Esophagus muscularis mucosa (tissue), 4 donors: ENCODE data around the gene TRAPPC12. TPM values are rescaled to one million over a fixed set of nuclear protein-coding genes. Genes with fewer than 3 reads are reported as not detected.

Source experiments
- DNase-seq: peaks from one replicate; pipeline ENCODE4 v3.0.0-alpha.2; 2017; ENCODE audit errors: extremely low spot score
- H3K27ac ChIP-seq, 4 donors: fragments of 200-600 bp; sonication (generic); replicated peaks in 1 of 4; 1 replicate in 3 of 4; 2 replicates in 1 of 4; pipeline ENCODE4 v1.5.1; 2016 to 2019; ENCODE audit warnings: mild to moderate bottlenecking in 1 of 4
- H3K27me3 ChIP-seq, 4 donors: fragments of 200-600 bp; sonication (generic); one replicate each; pipeline versions ENCODE4 v1.5.1 to v1.6.0; 2016 to 2019
- H3K36me3 ChIP-seq, 4 donors: fragments of 200-600 bp; sonication (generic); one replicate each; pipeline ENCODE4 v1.5.1; 2016 to 2019
- H3K4me1 ChIP-seq, 4 donors: fragments of 200-600 bp; sonication (generic); one replicate each; pipeline ENCODE4 v1.5.1; 2016 to 2019
- H3K4me3 ChIP-seq, 4 donors: fragments of 200-600 bp; sonication (generic); 1 replicate in 2 of 4; 2 replicates in 2 of 4; pipeline ENCODE4 v1.5.1; 2016 to 2019; ENCODE audit warnings: mild to moderate bottlenecking in 4 of 4, moderate library complexity in 1 of 4
- H3K9me3 ChIP-seq, 4 donors: fragments of 200-600 bp; sonication (generic); 1 replicate in 3 of 4; 2 replicates in 1 of 4; pipeline ENCODE4 v1.5.1; 2016 to 2019
- CTCF ChIP-seq, 3 experiments: fragments of 200-600 bp in 2 of 3; fragments of 450-650 bp in 1 of 3; sonication (generic) in 2 of 3; IDR thresholded peaks; one replicate each; pipeline ENCODE4 v1.5.1; 2017 to 2019; ENCODE audit warnings: antibody characterized with exemption in 3 of 3, mild to moderate bottlenecking in 2 of 3, moderate library complexity in 1 of 3
- EP300 ChIP-seq: sonication (generic); formaldehyde crosslinking; IDR thresholded peaks from one replicate; pipeline ENCODE4 v1.6.1; 2017; ENCODE audit warnings: antibody characterized with exemption
- POLR2A ChIP-seq: fragments of 450-650 bp; IDR thresholded peaks from one replicate; pipeline ENCODE4 v1.6.1; 2017; ENCODE audit warnings: antibody characterized with exemption, moderate library complexity, mild to moderate bottlenecking, low read depth
- POLR2AphosphoS5 ChIP-seq, 2 donors: sonication (generic); formaldehyde crosslinking; IDR thresholded peaks; one replicate each; pipeline ENCODE4 v1.6.1; 2017; ENCODE audit warnings: antibody characterized with exemption in 2 of 2
- WGBS: methylation state at CpG from one replicate; pipeline ENCODE4 v1.1.5; 2018; 5-methylcytosine and 5-hydroxymethylcytosine counted together
- intact Hi-C: fragments of 100-400 bp; cut with DNase I; formaldehyde crosslinking; loops from one replicate; pipeline ENCODE4 v1.15.1; 2023
- total RNA-seq, 4 donors: library from RNA; depleted of rRNA; stranded (reverse); fragments of >200 nt; gene quantifications; one replicate each; pipeline versions ENCODE4 v1.1.0 to v1.2.1, GENCODE V29; 2016

Gene TRAPPC12
- total RNA-seq, 4 donors from 2014 or later = 65.6 to 89.3 (median 72.6) TPM

GRCh38 chr2:3432067-3432466, 52.6 kb downstream of the TRAPPC12 start:
- H3K36me3 ChIP-seq = peaks cover 13 to 72% (median 45%) of the 10 kb centered on the region in 4 donors
- H3K27ac ChIP-seq = no peak overlapping the region
- no peaks in the 10 kb centered on the region for H3K9me3 ChIP-seq
- intact Hi-C loops = no loop called here
- H3K4me3 ChIP-seq = no peak overlapping the region
- WGBS = 77% methylated on average over 6 of the region's 6 CpGs
- H3K4me1 ChIP-seq = peaks cover 0 to 10% (median 4%) of the 10 kb centered on the region in 4 donors
- H3K27me3 ChIP-seq = no peaks in the 10 kb centered on the region
- TF ChIP-seq POLR2AphosphoS5 (IDR thresholded peaks at IDR 0.05) = no peak
- TF ChIP-seq CTCF (IDR thresholded peaks at IDR 0.05) = no peak
- TF ChIP-seq EP300 = no peak
- TF ChIP-seq POLR2A = no peak
- DNase-seq = no peak

GRCh38 chr2:3432693-3433338, 53.3 kb downstream of the TRAPPC12 start:
- H3K27ac ChIP-seq = peak overlapping the region in 2 of 4 donors; percentile 6 to 39
- DNase-seq = no peak
- WGBS = 90% methylated on average over 10 of the region's 10 CpGs
- TF ChIP-seq EP300 (no peak), CTCF (IDR thresholded peaks at IDR 0.05) (no peak), POLR2AphosphoS5 (IDR thresholded peaks at IDR 0.05) (no peak), POLR2A (no peak)
- no peak overlapping the region for H3K4me3 ChIP-seq
- intact Hi-C loops = no loop called here
- no peaks in the 10 kb centered on the region for H3K27me3 ChIP-seq
- peaks cover 0 to 10% (median 4%) of the 10 kb centered on the region in 4 donors for H3K4me1 ChIP-seq
- H3K36me3 ChIP-seq = peaks cover 13 to 64% (median 37%) of the 10 kb centered on the region in 4 donors
- no peaks in the 10 kb centered on the region for H3K9me3 ChIP-seq

- no peak overlapping the region for H3K4me3 ChIP-seq
- peak overlapping the region in 2 of 4 donors; percentile 6 to 39 for H3K27ac ChIP-seq
- 80% methylated on average over 8 of the region's 8 CpGs for WGBS
- TF ChIP-seq POLR2A (no peak), EP300 (no peak), CTCF (IDR thresholded peaks at IDR 0.05) (no peak), POLR2AphosphoS5 (IDR thresholded peaks at IDR 0.05) (no peak)
- no peaks in the 10 kb centered on the region for H3K9me3 ChIP-seq
- no peak for DNase-seq
- peaks cover 0 to 10% (median 4%) of the 10 kb centered on the region in 4 donors for H3K4me1 ChIP-seq
- peaks cover 13 to 64% (median 36%) of the 10 kb centered on the region in 4 donors for H3K36me3 ChIP-seq
- intact Hi-C loops = no loop called here
- H3K27me3 ChIP-seq = no peaks in the 10 kb centered on the region
Measured at GRCh38 chr2:3433339-3433699, 53.8 kb downstream of the TRAPPC12 start.

- Histone ChIP-seq H3K4me1 (peaks cover 0 to 10% (median 4%) of the 10 kb centered on the region in 4 donors), H3K27ac (peak overlapping the region in 1 of 4 donors; percentile 6), H3K36me3 (peaks cover 13 to 58% (median 31%) of the 10 kb centered on the region in 4 donors), H3K9me3 (no peaks in the 10 kb centered on the region), H3K27me3 (no peaks in the 10 kb centered on the region), H3K4me3 (no peak overlapping the region)
- DNase-seq = no peak
- 86% methylated on average over 7 of the region's 7 CpGs for WGBS
- intact Hi-C loops = no loop called here
- TF ChIP-seq CTCF (IDR thresholded peaks at IDR 0.05) (no peak), POLR2AphosphoS5 (IDR thresholded peaks at IDR 0.05) (no peak), POLR2A (no peak), EP300 (no peak)
Measured at GRCh38 chr2:3433776-3434400, 54.4 kb downstream of the TRAPPC12 start.
